Uterus (tissue), 2 donors: Measurements from ENCODE around the gene NBEA.

Source experiments
- CTCF ChIP-seq, 4 experiments: fragments of 200-600 bp in 2 of 4; fragments of 450-650 bp in 2 of 4; sonication (generic) in 2 of 4; IDR thresholded peaks; one replicate each; pipeline ENCODE4 v1.5.1; 2016 to 2019; ENCODE audit warnings: antibody characterized with exemption in 4 of 4, mild to moderate bottlenecking in 2 of 4, moderate library complexity in 1 of 4
- POLR2A ChIP-seq, 2 donors: fragments of 450-650 bp; IDR thresholded peaks; one replicate each; pipeline ENCODE4 v1.6.1; 2016; ENCODE audit warnings: antibody characterized with exemption in 2 of 2, mild to moderate bottlenecking in 1 of 2, moderate library complexity in 1 of 2

- TF ChIP-seq CTCF (IDR thresholded peaks at IDR 0.05) (no peak), POLR2A (IDR thresholded peaks at IDR 0.05) (no peak)
Observed at GRCh38 chr13:35501661-35502235, 559.7 kb downstream of the NBEA start.
